ENCODE measurements around the gene PCNX1. TPM values are rescaled to one million over a fixed set of nuclear protein-coding genes. Genes with fewer than 3 reads are reported as not detected.
A peak's percentile ranks its signal among the peaks of the same experiment; 100 is the strongest.

The PCNX1 gene
- total and polyA plus RNA-seq, 9 of the 15 experiments (the other 6 are each of a cell fraction or from before 2014, with no cell fraction given) = 0.30 to 4.5 (median 2.3) TPM

DNA sequence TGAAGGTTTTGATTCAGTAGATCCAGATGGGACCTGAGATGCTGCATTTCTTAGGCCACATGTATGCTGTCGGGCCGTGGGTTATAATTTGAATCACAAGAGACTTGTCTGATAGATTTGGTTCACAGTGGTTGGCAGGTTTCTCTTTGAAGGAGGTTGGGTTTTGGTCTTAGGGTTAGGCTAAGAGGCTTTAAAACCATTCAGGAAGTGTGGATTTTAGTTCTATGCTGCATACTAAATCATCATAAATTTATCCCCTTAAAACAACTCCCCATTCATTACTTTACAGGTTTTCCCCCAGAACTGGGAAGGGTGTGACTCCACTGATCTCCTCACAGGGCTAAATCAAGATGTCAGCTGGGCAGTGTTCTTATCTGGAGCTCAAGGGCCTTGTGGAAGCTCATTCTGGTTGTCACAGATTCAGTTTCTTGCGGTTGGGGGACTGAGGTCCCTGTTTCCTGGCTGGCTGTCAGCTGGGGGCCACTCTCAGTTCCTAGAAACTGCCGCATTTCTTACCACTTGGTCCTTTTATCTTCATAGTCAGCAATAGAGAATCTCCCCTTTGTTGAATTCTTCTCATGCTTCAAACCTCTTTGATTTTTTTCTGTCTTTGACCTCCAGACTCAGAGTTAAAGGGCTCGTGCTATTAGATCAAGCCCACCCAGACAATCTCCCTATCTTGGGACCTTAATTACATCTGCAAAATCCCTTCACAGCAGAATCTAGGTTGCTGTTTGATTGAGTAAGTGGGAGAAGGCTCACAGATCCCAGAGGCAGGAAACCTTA, 20.6 kb upstream of the PCNX1 start (continued):
- TF ChIP-seq, protein P1, sequence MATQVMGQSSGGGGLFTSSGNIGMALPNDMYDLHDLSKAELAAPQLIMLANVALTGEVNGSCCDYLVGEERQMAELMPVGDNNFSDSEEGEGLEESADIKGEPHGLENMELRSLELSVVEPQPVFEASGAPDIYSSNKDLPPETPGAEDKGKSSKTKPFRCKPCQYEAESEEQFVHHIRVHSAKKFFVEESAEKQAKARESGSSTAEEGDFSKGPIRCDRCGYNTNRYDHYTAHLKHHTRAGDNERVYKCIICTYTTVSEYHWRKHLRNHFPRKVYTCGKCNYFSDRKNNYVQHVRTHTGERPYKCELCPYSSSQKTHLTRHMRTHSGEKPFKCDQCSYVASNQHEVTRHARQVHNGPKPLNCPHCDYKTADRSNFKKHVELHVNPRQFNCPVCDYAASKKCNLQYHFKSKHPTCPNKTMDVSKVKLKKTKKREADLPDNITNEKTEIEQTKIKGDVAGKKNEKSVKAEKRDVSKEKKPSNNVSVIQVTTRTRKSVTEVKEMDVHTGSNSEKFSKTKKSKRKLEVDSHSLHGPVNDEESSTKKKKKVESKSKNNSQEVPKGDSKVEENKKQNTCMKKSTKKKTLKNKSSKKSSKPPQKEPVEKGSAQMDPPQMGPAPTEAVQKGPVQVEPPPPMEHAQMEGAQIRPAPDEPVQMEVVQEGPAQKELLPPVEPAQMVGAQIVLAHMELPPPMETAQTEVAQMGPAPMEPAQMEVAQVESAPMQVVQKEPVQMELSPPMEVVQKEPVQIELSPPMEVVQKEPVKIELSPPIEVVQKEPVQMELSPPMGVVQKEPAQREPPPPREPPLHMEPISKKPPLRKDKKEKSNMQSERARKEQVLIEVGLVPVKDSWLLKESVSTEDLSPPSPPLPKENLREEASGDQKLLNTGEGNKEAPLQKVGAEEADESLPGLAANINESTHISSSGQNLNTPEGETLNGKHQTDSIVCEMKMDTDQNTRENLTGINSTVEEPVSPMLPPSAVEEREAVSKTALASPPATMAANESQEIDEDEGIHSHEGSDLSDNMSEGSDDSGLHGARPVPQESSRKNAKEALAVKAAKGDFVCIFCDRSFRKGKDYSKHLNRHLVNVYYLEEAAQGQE (IDR thresholded peaks at IDR 0.05; ENCODE audit: borderline replicate concordance) = no peak
- TF ChIP-seq, protein P1 (CRISPR knock-in tag; IDR thresholded peaks at IDR 0.05; ENCODE audit: low read depth) = no peak
- TF ChIP-seq LEF1 (IDR thresholded peaks at IDR 0.05) = no peak
- TF ChIP-seq, protein P2, sequence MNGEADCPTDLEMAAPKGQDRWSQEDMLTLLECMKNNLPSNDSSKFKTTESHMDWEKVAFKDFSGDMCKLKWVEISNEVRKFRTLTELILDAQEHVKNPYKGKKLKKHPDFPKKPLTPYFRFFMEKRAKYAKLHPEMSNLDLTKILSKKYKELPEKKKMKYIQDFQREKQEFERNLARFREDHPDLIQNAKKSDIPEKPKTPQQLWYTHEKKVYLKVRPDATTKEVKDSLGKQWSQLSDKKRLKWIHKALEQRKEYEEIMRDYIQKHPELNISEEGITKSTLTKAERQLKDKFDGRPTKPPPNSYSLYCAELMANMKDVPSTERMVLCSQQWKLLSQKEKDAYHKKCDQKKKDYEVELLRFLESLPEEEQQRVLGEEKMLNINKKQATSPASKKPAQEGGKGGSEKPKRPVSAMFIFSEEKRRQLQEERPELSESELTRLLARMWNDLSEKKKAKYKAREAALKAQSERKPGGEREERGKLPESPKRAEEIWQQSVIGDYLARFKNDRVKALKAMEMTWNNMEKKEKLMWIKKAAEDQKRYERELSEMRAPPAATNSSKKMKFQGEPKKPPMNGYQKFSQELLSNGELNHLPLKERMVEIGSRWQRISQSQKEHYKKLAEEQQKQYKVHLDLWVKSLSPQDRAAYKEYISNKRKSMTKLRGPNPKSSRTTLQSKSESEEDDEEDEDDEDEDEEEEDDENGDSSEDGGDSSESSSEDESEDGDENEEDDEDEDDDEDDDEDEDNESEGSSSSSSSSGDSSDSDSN (IDR thresholded peaks at IDR 0.05; ENCODE audit: borderline replicate concordance in 1 of 2, low read depth in 2 of 2, low read length in 2 of 2) = no peak
- TF ChIP-seq SIN3B (IDR thresholded peaks at IDR 0.05; ENCODE audit: low read depth) = no peak
- no peak for TF ChIP-seq DIDO1 (tag; IDR thresholded peaks at IDR 0.05; ENCODE audit: low read depth)
- TF ChIP-seq, protein P3, sequence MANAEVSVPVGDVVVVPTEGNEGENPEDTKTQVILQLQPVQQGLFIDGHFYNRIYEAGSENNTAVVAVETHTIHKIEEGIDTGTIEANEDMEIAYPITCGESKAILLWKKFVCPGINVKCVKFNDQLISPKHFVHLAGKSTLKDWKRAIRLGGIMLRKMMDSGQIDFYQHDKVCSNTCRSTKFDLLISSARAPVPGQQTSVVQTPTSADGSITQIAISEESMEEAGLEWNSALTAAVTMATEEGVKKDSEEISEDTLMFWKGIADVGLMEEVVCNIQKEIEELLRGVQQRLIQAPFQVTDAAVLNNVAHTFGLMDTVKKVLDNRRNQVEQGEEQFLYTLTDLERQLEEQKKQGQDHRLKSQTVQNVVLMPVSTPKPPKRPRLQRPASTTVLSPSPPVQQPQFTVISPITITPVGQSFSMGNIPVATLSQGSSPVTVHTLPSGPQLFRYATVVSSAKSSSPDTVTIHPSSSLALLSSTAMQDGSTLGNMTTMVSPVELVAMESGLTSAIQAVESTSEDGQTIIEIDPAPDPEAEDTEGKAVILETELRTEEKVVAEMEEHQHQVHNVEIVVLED (CRISPR knock-in tag; IDR thresholded peaks at IDR 0.05) = no peak
- TF ChIP-seq IRF2 (CRISPR knock-in tag; IDR thresholded peaks at IDR 0.05) = no peak
- peak; percentile 71; the same call in 1 of the 2 replicates for TF ChIP-seq BCL6 (CRISPR knock-in tag; IDR thresholded peaks at IDR 0.05)
- TF ChIP-seq NFYB (IDR thresholded peaks at IDR 0.05; ENCODE audit: extremely low read depth, insufficient read length) = no peak
- TF ChIP-seq, protein P4, sequence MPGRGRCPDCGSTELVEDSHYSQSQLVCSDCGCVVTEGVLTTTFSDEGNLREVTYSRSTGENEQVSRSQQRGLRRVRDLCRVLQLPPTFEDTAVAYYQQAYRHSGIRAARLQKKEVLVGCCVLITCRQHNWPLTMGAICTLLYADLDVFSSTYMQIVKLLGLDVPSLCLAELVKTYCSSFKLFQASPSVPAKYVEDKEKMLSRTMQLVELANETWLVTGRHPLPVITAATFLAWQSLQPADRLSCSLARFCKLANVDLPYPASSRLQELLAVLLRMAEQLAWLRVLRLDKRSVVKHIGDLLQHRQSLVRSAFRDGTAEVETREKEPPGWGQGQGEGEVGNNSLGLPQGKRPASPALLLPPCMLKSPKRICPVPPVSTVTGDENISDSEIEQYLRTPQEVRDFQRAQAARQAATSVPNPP (IDR thresholded peaks at IDR 0.05; ENCODE audit: borderline replicate concordance, insufficient read depth, insufficient read length) = no peak
- TF ChIP-seq ARID1B (IDR thresholded peaks at IDR 0.05) = peak; percentile 84
